ENCODE results near the gene ZNF525.
"Not testable (repeated sequence)": the region's sequence is repeated elsewhere in the genome, so short reads cannot be mapped to it uniquely, and the experiment has no call there.

Gene ZNF525

GRCh38 chr19:53365134-53365898, at the start of gene ZNF525:
Gene ZNF525 (plus strand): TSS chr19:53365705. CDS start chr19:53372282, 6,577 bp downstream.
- DNase-seq, result peak; percentile 90 to 96 (median 95)

DNA sequence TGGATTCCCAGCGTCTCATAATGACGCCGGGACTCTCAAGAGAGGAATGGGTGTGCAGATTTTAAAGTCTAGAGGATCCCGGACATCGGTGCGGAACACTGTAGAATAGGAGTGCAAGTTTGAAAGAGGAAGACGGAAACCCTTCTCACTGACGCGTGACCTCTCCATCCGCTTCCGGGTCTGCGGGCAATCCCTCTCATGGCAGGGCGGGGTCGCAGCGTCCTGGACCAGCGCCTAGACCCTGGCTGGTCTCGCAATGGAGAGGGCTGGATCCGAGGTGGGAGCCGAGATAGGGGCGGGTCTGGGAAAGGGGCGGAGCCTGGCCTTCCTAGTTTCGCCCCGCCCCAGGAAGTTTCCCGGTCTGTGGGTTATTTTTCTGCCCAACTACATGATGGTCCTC, 36.5 kb upstream of the ZNF525 start:
- DNase-seq, result peak in 1 of 3 experiments; percentile 20

GRCh38 chr19:53332484-53332883, 33.0 kb upstream of the ZNF525 start:
- DNase-seq, result no peak

DNA sequence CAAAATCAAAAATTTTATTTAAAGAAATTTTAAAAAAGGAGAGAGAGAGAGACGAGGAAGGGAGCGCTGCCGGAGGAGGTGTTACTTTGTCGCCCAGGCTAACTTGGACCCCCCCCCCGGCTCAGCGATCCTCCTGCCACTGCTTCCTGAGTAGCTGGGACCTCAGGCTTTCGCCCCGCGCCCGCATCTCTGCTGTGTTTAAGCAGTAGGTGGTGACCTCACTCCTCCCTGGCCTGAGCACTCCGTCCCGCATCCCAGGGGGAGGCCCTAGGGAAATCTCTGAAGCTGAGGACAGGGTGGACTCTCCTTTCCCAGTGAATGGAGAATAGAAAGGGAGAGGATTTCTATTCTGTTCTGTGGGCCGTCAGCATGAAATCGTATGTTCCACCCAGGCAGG, 32.4 kb upstream of the ZNF525 start:
- DNase-seq, result no peak

GRCh38 chr19:53333463-53334449, 31.7 kb upstream of the ZNF525 start, which contains the start of gene ZNF845:
Gene ZNF845 (plus strand): TSS chr19:53333749. CDS start chr19:53341308, 7,559 bp downstream.
- DNase-seq, result peak; percentile 89 to 94 (median 94)

GRCh38 chr19:53344403-53344802, 21.1 kb upstream of the ZNF525 start:
- not testable (repeated sequence) for DNase-seq

- DNase-seq, result no peak
These were observed 9.8 kb upstream of the ZNF525 start for GRCh38 chr19:53355739-53356138.

- DNase-seq, result no peak
These were observed 7.5 kb upstream of the ZNF525 start for GRCh38 chr19:53357821-53358581.

DNA sequence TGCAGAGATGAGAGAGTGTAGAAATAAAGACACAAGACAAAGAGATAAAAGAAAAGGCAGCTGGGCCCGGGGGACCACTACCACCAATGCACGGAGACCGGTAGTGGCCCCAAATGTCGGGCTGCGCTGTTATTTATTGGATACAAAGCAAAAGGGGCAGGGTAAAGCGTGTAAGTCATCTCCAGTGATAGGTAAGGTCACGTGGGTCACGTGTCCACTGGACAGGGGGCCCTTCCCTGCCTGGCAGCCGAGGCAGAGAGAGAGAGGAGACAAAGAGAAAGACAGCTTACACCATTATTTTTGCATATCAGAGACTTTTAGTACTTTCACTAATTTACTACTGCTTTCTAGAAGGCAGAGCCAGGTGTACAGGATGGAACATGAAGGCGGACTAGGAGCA, 5.4 kb upstream of the ZNF525 start:
- DNase-seq, result not testable (repeated sequence)

- DNase-seq, result peak in 2 of 3 experiments; percentile 78 to 81
These were observed 491 bp downstream of the ZNF525 start for GRCh38 chr19:53365899-53366493.

GRCh38 chr19:53372196-53372595, 6.7 kb downstream of the ZNF525 start:
- no peak for DNase-seq

- no peak for DNase-seq
These were observed 8.8 kb downstream of the ZNF525 start for GRCh38 chr19:53374288-53374687.

DNA sequence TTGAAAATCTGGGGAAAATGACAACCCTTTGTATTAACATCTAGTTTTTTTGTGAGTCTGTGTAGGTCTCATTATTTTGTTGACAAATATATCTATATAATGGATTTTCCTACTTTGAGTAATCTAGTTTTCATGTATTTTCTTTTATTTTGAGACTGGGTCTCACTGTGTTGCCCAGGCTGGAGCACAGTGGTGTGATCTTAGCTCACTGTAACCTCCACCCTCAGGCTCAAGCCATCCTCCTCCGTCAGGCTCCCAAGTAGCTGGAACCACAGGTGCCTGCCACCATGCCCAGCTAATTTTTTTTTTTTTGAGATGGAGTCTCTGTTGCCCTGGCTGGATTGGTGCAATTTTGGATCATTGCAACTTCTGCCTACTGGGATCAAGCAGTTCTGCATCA, 9.2 kb downstream of the ZNF525 start:
- DNase-seq, result no peak

DNA sequence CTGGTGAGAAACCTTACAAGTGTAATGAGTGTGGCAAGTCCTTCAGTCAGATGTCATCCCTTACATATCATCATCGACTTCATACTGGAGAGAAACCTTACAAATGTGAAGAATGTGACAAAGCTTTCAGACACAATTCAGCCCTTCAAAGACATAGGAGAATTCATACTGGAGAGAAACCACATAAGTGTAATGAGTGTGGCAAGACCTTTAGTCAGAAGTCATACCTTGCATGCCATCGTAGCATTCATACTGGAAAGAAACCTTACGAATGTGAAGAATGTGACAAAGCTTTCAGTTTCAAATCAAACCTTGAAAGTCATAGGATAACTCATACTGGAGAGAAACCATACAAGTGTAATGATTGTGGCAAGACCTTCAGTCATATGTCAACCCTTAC, 15.9 kb downstream of the ZNF525 start:
- DNase-seq, result no peak

GRCh38 chr19:53388168-53388567, 22.7 kb downstream of the ZNF525 start:
- no peak for DNase-seq

- DNase-seq, result no peak
These were observed 23.4 kb downstream of the ZNF525 start for GRCh38 chr19:53388904-53389303.

DNA sequence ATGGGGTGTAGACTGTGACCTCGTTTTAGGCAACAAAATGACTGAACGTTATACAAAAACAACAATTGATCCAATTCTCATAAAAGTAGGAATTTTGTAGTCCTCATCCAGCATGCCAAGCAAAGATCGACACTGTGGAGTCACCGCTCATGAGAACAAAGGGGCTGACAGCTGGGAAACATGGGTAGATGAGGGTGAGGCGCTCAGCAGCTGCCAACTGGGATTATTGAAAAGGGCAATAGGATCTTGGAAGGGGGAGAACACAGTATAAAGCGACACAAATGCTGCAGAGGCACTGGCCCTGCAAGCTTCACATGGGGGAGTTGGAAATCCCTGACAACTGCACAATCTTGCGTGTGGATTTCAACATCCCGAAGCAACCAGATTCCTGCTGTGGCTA, 24.1 kb downstream of the ZNF525 start:
- DNase-seq, result no peak

DNA sequence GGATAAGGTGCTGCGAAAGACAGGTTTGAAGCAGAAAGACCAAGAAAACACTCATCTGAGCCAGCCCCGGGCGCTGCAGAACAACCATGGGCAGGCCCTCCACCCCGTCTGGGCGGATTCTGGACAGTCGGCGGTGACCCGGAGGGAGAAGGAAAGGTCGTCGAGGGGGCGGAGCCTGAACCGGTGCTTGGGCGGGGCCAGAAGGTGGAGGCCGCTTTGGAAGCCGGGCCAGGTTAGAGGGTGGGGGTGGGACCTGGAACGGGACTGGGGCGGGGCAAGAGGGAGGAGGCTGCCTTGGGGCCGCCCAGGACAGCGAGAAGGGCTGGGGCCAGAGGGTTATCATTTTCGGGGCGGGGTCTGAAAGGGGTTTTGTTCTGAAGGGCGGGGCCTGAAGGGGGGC, 24.5 kb downstream of the ZNF525 start:
- no peak for DNase-seq

DNA sequence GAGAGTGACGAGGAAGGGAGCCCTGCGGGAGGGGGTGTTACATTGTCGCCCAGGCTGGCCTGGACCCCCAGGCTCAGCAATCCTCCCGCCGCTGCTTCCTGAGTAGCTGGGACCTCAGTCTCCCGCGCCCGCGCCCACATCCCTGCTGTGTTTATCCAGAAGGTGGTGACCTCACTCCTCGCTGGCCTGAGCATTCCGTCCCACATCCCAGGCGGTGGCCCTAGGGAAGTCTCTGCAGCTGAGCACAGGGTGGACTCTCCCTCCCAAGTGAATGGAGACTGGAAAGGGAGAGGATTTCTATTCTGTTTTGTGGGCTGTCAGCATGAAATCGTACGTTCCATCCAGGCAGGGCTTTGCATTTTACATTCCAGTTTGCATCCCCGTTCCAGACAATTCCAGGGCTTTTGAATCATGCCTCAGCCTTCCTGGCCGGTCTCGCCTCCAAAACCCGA, 29.0 kb downstream of the ZNF525 start:
- DNase-seq, result peak in 2 of 3 experiments; percentile 81 to 86

GRCh38 chr19:53394974-53395839, 29.7 kb downstream of the ZNF525 start, which contains the start of gene ZNF765:
Gene ZNF765 (plus strand): TSS chr19:53395149. CDS start chr19:53398016, 2,867 bp downstream.
- peak; percentile 85 to 94 (median 93) for DNase-seq

Data from NCI-H1417 (cell line).